22Rv1 (cell line): Measurements from ENCODE around the gene TECPR2.

ENCODE experiments used
- CTCF ChIP-seq: fragments of 450-650 bp; IDR thresholded peaks from 2 replicates; pipeline ENCODE4 v1.5.1; 2017; ENCODE audit warnings: mild to moderate bottlenecking
- ZFX ChIP-seq: fragments of 450-650 bp; IDR thresholded peaks from 2 replicates; pipeline ENCODE4 v1.6.1; 2017; ENCODE audit warnings: antibody characterized with exemption, borderline replicate concordance

DNA sequence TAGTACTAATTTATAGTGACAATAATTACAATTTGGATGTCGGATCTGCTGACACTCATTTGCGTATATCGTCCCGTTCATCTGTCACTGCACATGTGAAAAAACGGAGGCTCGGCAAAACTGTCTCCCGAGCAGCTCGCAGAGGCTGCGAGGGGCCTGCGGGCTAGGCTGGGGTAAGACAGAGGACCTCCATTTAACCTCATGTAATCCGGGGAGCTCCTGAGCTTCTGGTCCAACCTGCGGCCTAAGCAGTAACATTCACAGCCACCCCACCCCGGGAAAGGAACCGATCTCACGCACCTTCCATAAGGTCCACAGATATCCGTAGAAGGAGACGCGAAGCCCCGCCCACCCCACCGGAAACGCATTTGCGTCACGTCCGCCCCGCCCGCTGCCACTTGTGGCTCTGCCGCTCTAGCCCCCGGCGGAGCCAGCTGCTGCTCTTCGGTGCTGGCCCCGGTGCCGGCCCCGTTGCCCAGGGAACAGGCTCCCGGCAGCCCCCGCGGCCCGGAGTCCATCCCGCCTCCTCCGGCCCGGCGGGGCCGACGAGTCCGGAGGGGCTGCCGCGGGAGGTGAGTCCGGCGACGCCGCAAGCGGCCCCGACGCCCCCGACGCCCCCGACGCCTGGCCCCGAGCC, at the start of gene TECPR2, which contains the start of gene CINP:
- TF ChIP-seq CTCF (no peak), ZFX (no peak)
